Measurements from ENCODE around the gene KCNK18. TPM values are rescaled to one million over a fixed set of nuclear protein-coding genes. Genes with fewer than 3 reads are reported as not detected.

The KCNK18 gene
- total and polyA plus RNA-seq, 2 of the 8 experiments (the other 6 are each of a cell fraction or from before 2014, with no cell fraction given) = not detected

GRCh38 chr10:117241541-117242462 is 44.5 kb downstream of the KCNK18 start (continued):
- TF ChIP-seq CHD7 (IDR thresholded peaks at IDR 0.05; ENCODE audit: insufficient replicate concordance, low read length) = no peak
- TF ChIP-seq E2F6 (IDR thresholded peaks at IDR 0.05) = no peak
- no peak for TF ChIP-seq TBP (IDR thresholded peaks at IDR 0.05; ENCODE audit: low read depth, low read length)
- TF ChIP-seq BRCA1 (IDR thresholded peaks at IDR 0.05; ENCODE audit: low read depth, low read length) = no peak
- no peak for TF ChIP-seq KDM5A (IDR thresholded peaks at IDR 0.05; ENCODE audit: low read length)
- TF ChIP-seq ATF2 (IDR thresholded peaks at IDR 0.05; ENCODE audit: low read length) = no peak
- TF ChIP-seq RFX5 (IDR thresholded peaks at IDR 0.05; ENCODE audit: borderline replicate concordance, low read depth, low read length) = no peak

Data from H1 (cell line).